Measurements from ENCODE around the gene RBBP6.
A peak's percentile ranks its signal among the peaks of the same experiment; 100 is the strongest.
"Not testable (repeated sequence)": the region's sequence is repeated elsewhere in the genome, so short reads cannot be mapped to it uniquely, and the experiment has no call there.

RBBP6 gene, protein sequence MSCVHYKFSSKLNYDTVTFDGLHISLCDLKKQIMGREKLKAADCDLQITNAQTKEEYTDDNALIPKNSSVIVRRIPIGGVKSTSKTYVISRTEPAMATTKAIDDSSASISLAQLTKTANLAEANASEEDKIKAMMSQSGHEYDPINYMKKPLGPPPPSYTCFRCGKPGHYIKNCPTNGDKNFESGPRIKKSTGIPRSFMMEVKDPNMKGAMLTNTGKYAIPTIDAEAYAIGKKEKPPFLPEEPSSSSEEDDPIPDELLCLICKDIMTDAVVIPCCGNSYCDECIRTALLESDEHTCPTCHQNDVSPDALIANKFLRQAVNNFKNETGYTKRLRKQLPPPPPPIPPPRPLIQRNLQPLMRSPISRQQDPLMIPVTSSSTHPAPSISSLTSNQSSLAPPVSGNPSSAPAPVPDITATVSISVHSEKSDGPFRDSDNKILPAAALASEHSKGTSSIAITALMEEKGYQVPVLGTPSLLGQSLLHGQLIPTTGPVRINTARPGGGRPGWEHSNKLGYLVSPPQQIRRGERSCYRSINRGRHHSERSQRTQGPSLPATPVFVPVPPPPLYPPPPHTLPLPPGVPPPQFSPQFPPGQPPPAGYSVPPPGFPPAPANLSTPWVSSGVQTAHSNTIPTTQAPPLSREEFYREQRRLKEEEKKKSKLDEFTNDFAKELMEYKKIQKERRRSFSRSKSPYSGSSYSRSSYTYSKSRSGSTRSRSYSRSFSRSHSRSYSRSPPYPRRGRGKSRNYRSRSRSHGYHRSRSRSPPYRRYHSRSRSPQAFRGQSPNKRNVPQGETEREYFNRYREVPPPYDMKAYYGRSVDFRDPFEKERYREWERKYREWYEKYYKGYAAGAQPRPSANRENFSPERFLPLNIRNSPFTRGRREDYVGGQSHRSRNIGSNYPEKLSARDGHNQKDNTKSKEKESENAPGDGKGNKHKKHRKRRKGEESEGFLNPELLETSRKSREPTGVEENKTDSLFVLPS (N-terminal part only)

DNA sequence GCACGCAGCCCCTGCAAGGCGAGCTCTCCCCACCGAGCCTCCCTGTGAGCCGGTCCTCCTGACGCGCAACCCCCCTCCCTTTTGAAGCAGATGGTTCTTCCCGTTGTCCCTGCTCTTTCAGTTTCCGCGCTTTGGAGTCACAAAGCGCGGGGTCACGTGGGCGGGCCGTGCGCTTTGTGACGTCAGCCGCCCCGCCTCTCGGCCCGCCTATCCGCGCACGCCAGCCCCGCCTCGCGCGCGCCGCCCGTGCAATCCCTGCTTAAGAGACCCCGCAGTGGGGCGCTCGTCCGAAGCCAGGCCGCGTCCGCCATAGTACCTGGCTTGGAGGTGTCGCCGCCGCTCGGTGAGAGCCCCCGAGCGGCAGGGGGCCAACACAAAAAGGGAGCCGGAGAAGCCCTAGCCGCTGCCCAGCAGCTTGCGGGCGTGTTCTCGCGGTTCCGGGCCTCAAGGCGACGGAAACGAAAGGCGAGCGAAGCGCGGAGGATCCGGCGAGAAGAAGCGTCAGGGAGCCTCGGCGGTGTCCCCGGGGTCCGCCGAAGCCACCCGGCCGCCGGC lies at the start of gene RBBP6:
Gene RBBP6, plus strand, starts transcription at position 272 of the 555 bp plus-strand sequence. CDS start 1,061 bp downstream, outside the sequence.
- Histone ChIP-seq H3K27me3 (replicated peaks; ENCODE audit: control insufficient read depth, insufficient read depth, low read length) (no peaks in the 10 kb centered on the region), H3K36me3 (ENCODE audit: control insufficient read depth, insufficient read depth, low read length) (no peaks in the 10 kb centered on the region), H3K4me3 (replicated peaks; ENCODE audit: low read depth, low read length) (peak within 1 kb of the TSS; percentile 77)
- DNase-seq (ENCODE audit: extremely low read depth, insufficient read length), result peak; percentile 98
- TF ChIP-seq, protein P1, sequence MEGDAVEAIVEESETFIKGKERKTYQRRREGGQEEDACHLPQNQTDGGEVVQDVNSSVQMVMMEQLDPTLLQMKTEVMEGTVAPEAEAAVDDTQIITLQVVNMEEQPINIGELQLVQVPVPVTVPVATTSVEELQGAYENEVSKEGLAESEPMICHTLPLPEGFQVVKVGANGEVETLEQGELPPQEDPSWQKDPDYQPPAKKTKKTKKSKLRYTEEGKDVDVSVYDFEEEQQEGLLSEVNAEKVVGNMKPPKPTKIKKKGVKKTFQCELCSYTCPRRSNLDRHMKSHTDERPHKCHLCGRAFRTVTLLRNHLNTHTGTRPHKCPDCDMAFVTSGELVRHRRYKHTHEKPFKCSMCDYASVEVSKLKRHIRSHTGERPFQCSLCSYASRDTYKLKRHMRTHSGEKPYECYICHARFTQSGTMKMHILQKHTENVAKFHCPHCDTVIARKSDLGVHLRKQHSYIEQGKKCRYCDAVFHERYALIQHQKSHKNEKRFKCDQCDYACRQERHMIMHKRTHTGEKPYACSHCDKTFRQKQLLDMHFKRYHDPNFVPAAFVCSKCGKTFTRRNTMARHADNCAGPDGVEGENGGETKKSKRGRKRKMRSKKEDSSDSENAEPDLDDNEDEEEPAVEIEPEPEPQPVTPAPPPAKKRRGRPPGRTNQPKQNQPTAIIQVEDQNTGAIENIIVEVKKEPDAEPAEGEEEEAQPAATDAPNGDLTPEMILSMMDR (IDR thresholded peaks at IDR 0.05; ENCODE audit: insufficient read depth, low read length, poor library complexity, severe bottlenecking), result peak; percentile 43

GRCh38 chr16:24490866-24491265 lies 48.5 kb upstream of the RBBP6 start:
- TF ChIP-seq, protein P1 (IDR thresholded peaks at IDR 0.05; ENCODE audit: insufficient read depth, low read length, poor library complexity, severe bottlenecking), result no peak
- no peaks in the 10 kb centered on the region for H3K36me3 ChIP-seq (ENCODE audit: control insufficient read depth, insufficient read depth, low read length)
- DNase-seq (ENCODE audit: extremely low read depth, insufficient read length), result no peak

GRCh38 chr16:24491731-24492130 lies 47.6 kb upstream of the RBBP6 start:
- H3K36me3 ChIP-seq (ENCODE audit: control insufficient read depth, insufficient read depth, low read length), result no peaks in the 10 kb centered on the region
- no peak for DNase-seq (ENCODE audit: extremely low read depth, insufficient read length)

More at GRCh38 chr16:24490866-24491265, 48.5 kb upstream of the RBBP6 start:
- H3K4me3 ChIP-seq (replicated peaks; ENCODE audit: low read depth, low read length), result no peak overlapping the region
- no peaks in the 10 kb centered on the region for H3K27me3 ChIP-seq (replicated peaks; ENCODE audit: control insufficient read depth, insufficient read depth, low read length)

DNA sequence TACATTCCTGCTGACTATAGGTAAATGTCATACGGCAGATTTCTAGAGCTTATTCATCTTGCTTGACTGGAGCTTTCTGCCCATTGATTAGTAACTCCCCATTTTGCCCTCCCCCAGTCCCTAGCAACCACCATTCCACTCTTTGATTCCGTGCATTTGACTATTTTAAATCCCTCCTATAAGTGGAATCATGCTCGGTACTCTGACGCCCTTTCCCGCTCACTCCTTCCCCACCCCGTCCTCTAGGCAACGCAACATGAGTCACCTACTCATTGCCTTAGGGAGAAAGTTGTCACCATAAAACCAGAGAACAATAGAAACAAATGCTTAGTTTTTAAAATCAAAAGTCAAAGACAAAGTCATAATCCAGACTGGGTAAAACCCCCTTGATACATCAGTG lies 45.5 kb upstream of the RBBP6 start:
- H3K4me3 ChIP-seq (replicated peaks; ENCODE audit: low read depth, low read length), result no peak overlapping the region
- TF ChIP-seq, protein P1 (IDR thresholded peaks at IDR 0.05; ENCODE audit: insufficient read depth, low read length, poor library complexity, severe bottlenecking), result no peak
- no peak for DNase-seq (ENCODE audit: extremely low read depth, insufficient read length)
- H3K27me3 ChIP-seq (replicated peaks; ENCODE audit: control insufficient read depth, insufficient read depth, low read length), result 0 out of 2 replicates have a peak, but pooled peaks cover 2% of the 10 kb centered on the region
- H3K36me3 ChIP-seq (ENCODE audit: control insufficient read depth, insufficient read depth, low read length), result no peaks in the 10 kb centered on the region

More at GRCh38 chr16:24491731-24492130, 47.6 kb upstream of the RBBP6 start:
- TF ChIP-seq, protein P1 (IDR thresholded peaks at IDR 0.05; ENCODE audit: insufficient read depth, low read length, poor library complexity, severe bottlenecking), result no peak
- Histone ChIP-seq H3K27me3 (replicated peaks; ENCODE audit: control insufficient read depth, insufficient read depth, low read length) (0 out of 2 replicates have a peak, but pooled peaks cover under 1% of the 10 kb centered on the region), H3K4me3 (replicated peaks; ENCODE audit: low read depth, low read length) (no peak overlapping the region)

GRCh38 chr16:24495207-24495606 lies 44.2 kb upstream of the RBBP6 start:
- not testable (repeated sequence) for H3K4me3 ChIP-seq (replicated peaks; ENCODE audit: low read depth, low read length); H3K36me3 ChIP-seq (ENCODE audit: control insufficient read depth, insufficient read depth, low read length); DNase-seq (ENCODE audit: extremely low read depth, insufficient read length); H3K27me3 ChIP-seq (replicated peaks; ENCODE audit: control insufficient read depth, insufficient read depth, low read length)

All from GM06990 (cell line).